ENCODE measurements around the gene YWHAQ.

DNA sequence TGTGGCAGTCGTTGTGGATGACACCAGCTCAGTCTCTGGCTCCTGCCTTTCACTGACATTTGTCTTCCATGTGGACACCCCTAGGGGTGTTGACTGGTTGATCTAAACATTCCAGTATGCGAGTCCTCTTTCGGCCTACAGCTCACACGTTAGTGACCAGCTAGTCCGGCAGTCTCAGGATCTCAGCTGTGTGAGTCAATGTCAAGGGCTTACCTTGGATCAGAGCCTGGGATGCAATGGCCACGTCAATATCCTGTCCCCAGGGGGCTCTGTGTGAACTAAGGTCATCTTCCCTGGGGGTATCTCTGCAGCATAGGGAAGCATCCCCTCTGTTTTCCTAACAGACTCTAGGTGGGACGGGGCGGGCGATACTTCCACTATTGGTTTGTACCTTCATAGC, 35.1 kb upstream of the YWHAQ start:
- TF ChIP-seq CTCF (IDR thresholded peaks at IDR 0.05; ENCODE audit: insufficient read depth, low read depth, low read length), result no peak
- TF ChIP-seq EZH2 (IDR thresholded peaks at IDR 0.05; ENCODE audit: insufficient read depth, low read length), result no peak

All from astrocyte (in vitro differentiated cells and primary cell).